GDM1 (cell line): ENCODE results near the gene STRAP.
"Not testable (repeated sequence)": the region's sequence is repeated elsewhere in the genome, so short reads cannot be mapped to it uniquely, and the experiment has no call there.

Source experiments
- DNase-seq: peaks from one replicate; lab custom pipeline; 2025; lab: John Stamatoyannopoulos, UW

The STRAP gene

GRCh38 chr12:15928346-15928745 lies 46.2 kb downstream of the STRAP start:
- DNase-seq = no peak

- DNase-seq = no peak
Observed at GRCh38 chr12:15928870-15929571, 46.8 kb downstream of the STRAP start.

GRCh38 chr12:15931590-15932053 lies 49.4 kb downstream of the STRAP start:
- DNase-seq = no peak

GRCh38 chr12:15932327-15932726 lies 50.1 kb downstream of the STRAP start:
- DNase-seq = no peak

- DNase-seq = no peak
Observed at GRCh38 chr12:15932971-15933370, 50.8 kb downstream of the STRAP start.

GRCh38 chr12:15933751-15934150 lies 51.6 kb downstream of the STRAP start:
- DNase-seq = no peak

- DNase-seq = no peak
Observed at GRCh38 chr12:15936751-15937150, 54.6 kb downstream of the STRAP start.

GRCh38 chr12:15937902-15938301 lies 55.7 kb downstream of the STRAP start:
- DNase-seq = no peak

GRCh38 chr12:15939111-15939510 lies 56.9 kb downstream of the STRAP start:
- no peak for DNase-seq

- DNase-seq = no peak
Observed at GRCh38 chr12:15942475-15942874, 60.3 kb downstream of the STRAP start.

- not testable (repeated sequence) for DNase-seq
Observed at GRCh38 chr12:15943519-15943918, 61.3 kb downstream of the STRAP start.

GRCh38 chr12:15948461-15948860 lies 66.3 kb downstream of the STRAP start:
- not testable (repeated sequence) for DNase-seq
